GM12801 (cell line): ENCODE measurements around the gene DEXI.
A peak's percentile ranks its signal among the peaks of the same experiment; 100 is the strongest.

Experiments used
- TF ChIP-seq, protein P1 (sequence below): IDR thresholded peaks from one replicate; pipeline ENCODE4 v1.5.1; 2011; ENCODE audit warnings: control low read depth; ENCODE audit not compliant: insufficient read length; ENCODE audit errors: extremely low read depth

DEXI gene

DNA sequence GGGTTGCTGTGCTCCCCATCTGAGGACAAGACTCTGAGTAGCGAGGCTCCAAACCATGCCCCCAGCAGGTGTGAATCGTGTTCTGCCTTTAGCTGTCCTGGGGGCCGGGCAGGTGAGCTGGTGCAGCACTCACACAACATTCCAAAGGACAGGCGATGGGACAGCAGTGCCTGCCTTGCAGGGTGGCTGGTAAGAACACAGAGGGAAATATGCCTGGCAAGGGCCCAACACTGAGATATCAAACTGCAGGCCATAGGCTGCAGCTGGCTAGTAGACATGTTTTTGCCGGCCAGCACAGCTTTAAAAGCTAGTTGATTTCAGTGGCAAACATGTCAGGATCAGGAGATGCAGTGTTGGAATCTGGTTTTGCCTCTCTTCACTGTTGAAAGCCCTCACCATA lies 25.7 kb upstream of the DEXI start:
- TF ChIP-seq, protein P1, sequence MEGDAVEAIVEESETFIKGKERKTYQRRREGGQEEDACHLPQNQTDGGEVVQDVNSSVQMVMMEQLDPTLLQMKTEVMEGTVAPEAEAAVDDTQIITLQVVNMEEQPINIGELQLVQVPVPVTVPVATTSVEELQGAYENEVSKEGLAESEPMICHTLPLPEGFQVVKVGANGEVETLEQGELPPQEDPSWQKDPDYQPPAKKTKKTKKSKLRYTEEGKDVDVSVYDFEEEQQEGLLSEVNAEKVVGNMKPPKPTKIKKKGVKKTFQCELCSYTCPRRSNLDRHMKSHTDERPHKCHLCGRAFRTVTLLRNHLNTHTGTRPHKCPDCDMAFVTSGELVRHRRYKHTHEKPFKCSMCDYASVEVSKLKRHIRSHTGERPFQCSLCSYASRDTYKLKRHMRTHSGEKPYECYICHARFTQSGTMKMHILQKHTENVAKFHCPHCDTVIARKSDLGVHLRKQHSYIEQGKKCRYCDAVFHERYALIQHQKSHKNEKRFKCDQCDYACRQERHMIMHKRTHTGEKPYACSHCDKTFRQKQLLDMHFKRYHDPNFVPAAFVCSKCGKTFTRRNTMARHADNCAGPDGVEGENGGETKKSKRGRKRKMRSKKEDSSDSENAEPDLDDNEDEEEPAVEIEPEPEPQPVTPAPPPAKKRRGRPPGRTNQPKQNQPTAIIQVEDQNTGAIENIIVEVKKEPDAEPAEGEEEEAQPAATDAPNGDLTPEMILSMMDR: no peak

DNA sequence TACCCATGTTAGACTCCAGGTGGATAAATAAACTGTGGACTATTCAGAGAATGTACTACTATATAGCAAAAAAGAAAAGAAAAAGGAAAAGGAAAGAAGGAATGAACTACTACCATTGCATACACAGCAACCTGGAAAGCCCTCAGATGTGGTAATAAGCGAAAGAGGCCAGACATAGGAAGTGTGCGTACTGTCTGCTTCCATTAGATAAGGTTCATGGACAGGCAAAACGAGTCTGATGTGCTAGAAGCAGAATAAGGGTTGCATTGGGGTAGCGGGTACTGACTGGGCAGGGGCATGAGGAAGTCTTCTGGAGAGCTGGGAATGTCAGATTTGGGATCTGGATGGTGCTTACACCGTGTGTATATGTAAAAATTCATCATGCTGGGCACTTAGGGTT lies 23.9 kb upstream of the DEXI start:
- TF ChIP-seq, protein P1: no peak

DNA sequence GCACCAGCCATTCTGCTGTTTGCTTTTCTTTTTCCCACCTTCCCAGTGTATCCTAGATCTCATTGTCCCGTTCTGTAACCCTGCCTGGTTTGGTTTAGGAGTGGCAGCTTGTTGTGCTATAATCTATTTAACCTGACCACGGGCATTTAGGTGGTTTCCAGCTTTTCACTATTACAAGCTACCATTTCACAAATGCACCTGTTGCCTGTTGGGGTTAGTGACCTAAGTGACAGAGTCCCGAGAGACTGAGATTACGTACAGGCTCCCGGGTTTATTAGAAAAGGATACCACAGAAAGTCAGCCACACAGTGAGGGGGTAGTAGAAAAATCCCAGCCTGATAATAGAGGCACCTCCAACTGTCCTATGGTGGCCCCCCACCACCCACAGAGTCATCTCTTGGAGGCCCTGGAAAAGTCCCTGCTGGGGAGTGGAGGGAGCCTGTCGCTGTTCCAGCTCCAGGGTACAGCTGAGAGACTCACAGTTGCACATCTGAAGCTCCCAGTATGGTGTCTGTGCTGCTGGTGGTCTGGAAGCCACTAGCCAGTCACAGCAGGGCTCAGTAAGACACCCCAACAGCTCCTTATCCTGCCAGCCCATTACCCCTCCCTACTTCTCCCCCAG lies 23.3 kb upstream of the DEXI start:
- TF ChIP-seq, protein P1: no peak

DNA sequence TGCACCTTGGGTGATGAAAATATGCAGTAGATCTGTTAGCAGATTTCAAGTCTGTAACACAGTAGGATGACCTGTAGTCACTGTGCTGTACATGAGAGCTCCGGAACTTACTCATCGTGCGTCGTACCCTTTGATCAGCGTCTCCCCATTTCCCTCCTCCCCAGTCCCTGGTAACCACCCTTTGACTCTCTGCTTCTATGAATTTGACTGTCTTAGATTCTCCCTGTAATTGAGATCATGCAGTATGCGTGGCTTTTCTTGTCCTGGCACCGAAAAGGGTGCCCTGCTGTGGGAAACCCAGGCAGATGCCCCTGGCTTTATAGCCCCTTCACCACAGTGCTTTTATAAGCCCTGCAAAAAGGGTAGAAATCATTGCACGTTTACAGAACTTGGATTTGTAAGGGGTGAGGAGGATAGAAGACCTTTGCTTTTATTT lies 22.6 kb upstream of the DEXI start:
- TF ChIP-seq, protein P1: no peak

DNA sequence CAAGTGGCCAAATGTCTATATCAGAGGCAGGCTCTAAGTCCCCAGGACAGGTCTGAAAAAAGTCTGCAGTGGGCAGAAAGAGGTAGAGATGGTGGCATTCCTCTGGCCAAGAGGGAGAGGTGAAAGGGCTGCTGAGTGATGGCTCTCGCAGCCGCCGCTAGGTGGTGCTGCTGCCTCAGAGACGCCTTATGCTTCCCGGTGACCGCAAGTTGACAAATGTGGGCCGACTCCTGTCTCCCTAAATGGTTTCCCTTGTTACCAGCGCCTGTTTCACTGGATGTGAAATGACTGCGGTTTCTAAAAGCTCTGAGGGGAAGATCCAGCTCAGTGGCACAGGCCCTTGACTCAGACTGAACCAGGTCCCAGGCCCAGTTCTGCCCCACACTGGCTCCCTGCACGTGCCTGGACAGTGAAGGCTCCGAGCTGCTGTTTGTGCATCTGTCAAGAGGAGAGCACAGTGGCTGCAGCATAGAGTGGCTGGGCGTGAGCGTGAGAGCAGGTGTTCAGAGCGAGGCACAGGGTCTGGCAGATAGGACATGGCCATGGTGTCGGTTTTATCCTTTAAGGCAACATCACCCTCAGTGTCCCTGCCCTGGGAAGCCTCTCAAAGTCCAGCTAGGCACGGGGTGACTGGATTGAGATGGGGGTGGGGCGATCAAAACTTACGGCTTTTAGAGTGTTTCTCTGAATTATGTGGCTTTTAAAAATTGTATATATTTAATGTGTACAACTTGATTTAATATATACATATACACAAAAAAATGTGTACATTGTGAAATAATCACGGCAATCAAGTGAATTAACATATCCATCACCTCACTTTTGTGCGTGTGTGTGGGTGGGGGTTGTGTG lies 22.0 kb upstream of the DEXI start:
- TF ChIP-seq, protein P1: peak; percentile 94

DNA sequence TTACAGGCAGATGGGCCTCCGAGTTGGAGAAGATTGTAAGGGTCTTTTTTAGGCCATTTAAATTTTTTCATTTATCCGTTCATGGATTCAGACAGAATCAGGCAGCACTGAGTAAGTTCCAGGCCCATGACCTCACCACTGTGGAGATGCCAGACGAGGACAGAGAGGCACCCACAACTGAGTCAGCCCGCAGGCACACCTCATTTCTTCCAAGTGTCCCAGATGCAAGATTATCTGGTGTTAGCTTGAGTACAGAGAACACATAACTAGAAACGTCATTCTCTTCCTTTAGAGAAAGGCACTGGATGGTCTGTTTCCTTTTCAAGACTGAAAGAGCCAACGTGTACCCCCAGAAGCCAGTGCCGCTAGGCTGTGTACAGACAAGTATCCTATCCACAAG lies 19.0 kb upstream of the DEXI start:
- TF ChIP-seq, protein P1: no peak

DNA sequence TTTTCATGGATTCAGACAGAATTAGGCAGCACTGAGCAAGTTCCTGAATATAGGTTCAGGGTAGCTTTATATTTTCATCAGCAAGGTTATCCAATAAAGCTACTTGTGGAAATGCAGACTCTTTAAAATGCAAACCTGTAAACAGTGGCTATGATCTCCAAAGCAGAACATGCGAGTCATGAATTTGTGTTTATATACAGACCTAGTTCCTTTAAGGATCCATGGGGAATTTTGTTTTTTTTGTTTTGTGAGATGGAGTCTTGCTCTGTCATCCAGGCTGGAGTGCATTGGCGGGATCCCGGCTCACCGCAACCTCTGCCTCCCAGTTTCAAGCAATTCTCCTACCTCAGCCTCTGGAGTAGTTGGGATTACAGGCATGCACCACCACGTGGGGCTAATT lies 16.9 kb upstream of the DEXI start:
- TF ChIP-seq, protein P1: no peak
